ENCODE results near the gene B4GALT1. TPM values are rescaled to one million over a fixed set of nuclear protein-coding genes. Genes with fewer than 3 reads are reported as not detected.
"Not testable (repeated sequence)": the region's sequence is repeated elsewhere in the genome, so short reads cannot be mapped to it uniquely, and the experiment has no call there.

The B4GALT1 gene
- total RNA-seq, 1 donor from 2014 or later, result 14.1 TPM

- DNase-seq, result peak; percentile 84
These were observed 6.0 kb downstream of the B4GALT1 start for GRCh38 chr9:33161011-33161588.

GRCh38 chr9:33160446-33160845 is 6.7 kb downstream of the B4GALT1 start:
- DNase-seq, result not testable (repeated sequence)

- DNase-seq, result peak; percentile 74
These were observed 7.4 kb downstream of the B4GALT1 start for GRCh38 chr9:33159777-33160127.

GRCh38 chr9:33158843-33159776 is 8.0 kb downstream of the B4GALT1 start:
- DNase-seq, result peak; percentile 59

- no peak for DNase-seq
These were observed 8.9 kb downstream of the B4GALT1 start for GRCh38 chr9:33157960-33158842.

GRCh38 chr9:33155393-33155792 is 11.7 kb downstream of the B4GALT1 start:
- no peak for DNase-seq

GRCh38 chr9:33154371-33154770 is 12.8 kb downstream of the B4GALT1 start:
- no peak for DNase-seq

GRCh38 chr9:33153666-33154065 is 13.5 kb downstream of the B4GALT1 start:
- DNase-seq, result no peak

- DNase-seq, result no peak
These were observed 14.1 kb downstream of the B4GALT1 start for GRCh38 chr9:33153001-33153400.

- no peak for DNase-seq
These were observed 15.5 kb downstream of the B4GALT1 start for GRCh38 chr9:33151601-33152000.

- peak; percentile 84 for DNase-seq
These were observed 16.1 kb downstream of the B4GALT1 start for GRCh38 chr9:33151007-33151557.

- DNase-seq, result no peak
These were observed 18.6 kb downstream of the B4GALT1 start for GRCh38 chr9:33148367-33149014.

GRCh38 chr9:33147416-33148169 is 19.5 kb downstream of the B4GALT1 start:
- DNase-seq, result no peak

- DNase-seq, result no peak
These were observed 20.8 kb downstream of the B4GALT1 start for GRCh38 chr9:33146298-33146697.

- DNase-seq, result no peak
These were observed 22.6 kb downstream of the B4GALT1 start for GRCh38 chr9:33144551-33144950.

GRCh38 chr9:33143241-33143661 is 23.9 kb downstream of the B4GALT1 start:
- DNase-seq, result no peak

GRCh38 chr9:33142535-33142934 is 24.6 kb downstream of the B4GALT1 start:
- no peak for DNase-seq

GRCh38 chr9:33140401-33141360 is 26.5 kb downstream of the B4GALT1 start:
- peak; percentile 50 for DNase-seq

GRCh38 chr9:33139421-33140228 is 27.5 kb downstream of the B4GALT1 start:
- peak; percentile 23 for DNase-seq
